IMR-90 (cell line): Measurements from ENCODE around the gene CALN1. TPM values are rescaled to one million over a fixed set of nuclear protein-coding genes. Genes with fewer than 3 reads are reported as not detected.

Experiments used
- ATAC-seq: fragments of 200-7000 bp; cut with Tn5 transposase; 2 replicates; pipeline ENCODE4 v1.9.1; 2020; ENCODE audit warnings: low read depth, mild to moderate bottlenecking, moderate library complexity
- BruUV-seq: library from RNA; stranded (reverse); fragments of 400-500 nt; replicated peaks from 2 replicates; lab custom pipeline; 2021; lab: Mats Ljungman, UMichigan
- CTCF ChIA-PET: fragments of 300-600 bp; formaldehyde crosslinking; extraction: SDS; loops from one replicate; lab custom pipeline; 2021; ENCODE audit warnings: antibody characterized with exemption; lab: Yijun Ruan, JAX
- POLR2A ChIA-PET: fragments of 300-600 bp; sonication (Branson Sonifier 250); formaldehyde crosslinking; loops from one replicate; lab custom pipeline; 2022; ENCODE audit warnings: antibody characterized with exemption; ENCODE audit not compliant: unreplicated experiment; lab: Charles Lee
- DNase-seq: peaks from one replicate; pipeline ENCODE4 v3.0.0; 2013
- H2AFZ ChIP-seq: replicated peaks from 2 replicates; pipeline ENCODE3; 2013; ENCODE audit warnings: low read length, mild to moderate bottlenecking; ENCODE audit not compliant: poor library complexity
- H2AK5ac ChIP-seq: 2 replicates; pipeline ENCODE4 v1.6.1; 2013; ENCODE audit warnings: low read depth, low read length, inconsistent platforms
- H2AK9ac ChIP-seq: replicated peaks from 2 replicates; pipeline ENCODE3; 2013; ENCODE audit warnings: mild to moderate bottlenecking, low read depth, low read length, moderate library complexity; ENCODE audit not compliant: poor library complexity
- H2BK120ac ChIP-seq: 2 replicates; pipeline ENCODE4 v1.6.1; 2013; ENCODE audit warnings: low read depth, low read length, inconsistent platforms
- H2BK15ac ChIP-seq: 3 replicates; pipeline ENCODE4 v1.6.1; 2013; ENCODE audit warnings: low read depth, low read length, inconsistent platforms
- H2BK20ac ChIP-seq: 2 replicates; pipeline ENCODE4 v1.6.1; 2013; ENCODE audit warnings: low read depth, mild to moderate bottlenecking, inconsistent platforms, low read length, moderate library complexity
- H2BK5ac ChIP-seq: 2 replicates; pipeline ENCODE4 v1.6.1; 2013; ENCODE audit warnings: mild to moderate bottlenecking, low read depth, low read length, inconsistent platforms; ENCODE audit not compliant: poor library complexity, severe bottlenecking
- H3K14ac ChIP-seq: replicated peaks from 2 replicates; pipeline ENCODE4 v1.6.1; 2013; ENCODE audit warnings: low read depth, low read length, inconsistent platforms
- H3K18ac ChIP-seq: 2 replicates; pipeline ENCODE4 v1.6.1; 2013; ENCODE audit warnings: low read depth, low read length, control low read depth
- H3K23ac ChIP-seq: 2 replicates; pipeline ENCODE4 v1.6.1; 2013; ENCODE audit warnings: low read depth, low read length, inconsistent platforms
- H3K27ac ChIP-seq: 2 replicates; pipeline ENCODE4 v1.5.1; 2013; ENCODE audit warnings: mild to moderate bottlenecking, control low read depth, low read length; ENCODE audit not compliant: insufficient read depth
- H3K27me3 ChIP-seq: 2 replicates; pipeline ENCODE4 v1.6.1; 2013; ENCODE audit warnings: low read length; ENCODE audit not compliant: control insufficient read depth, insufficient read depth
- H3K36me3 ChIP-seq: 2 replicates; pipeline ENCODE4 v1.6.1; 2013; ENCODE audit warnings: low read length, mixed read lengths; ENCODE audit not compliant: control insufficient read depth, insufficient read depth
- H3K4ac ChIP-seq: 2 replicates; pipeline ENCODE4 v1.6.1; 2013; ENCODE audit warnings: low read depth, low read length, inconsistent platforms
- H3K4me1 ChIP-seq: 2 replicates; pipeline ENCODE4 v1.6.1; 2013; ENCODE audit warnings: low read length, mixed read lengths; ENCODE audit not compliant: control insufficient read depth, insufficient read depth
- H3K4me2 ChIP-seq: 2 replicates; pipeline ENCODE4 v1.6.1; 2013; ENCODE audit warnings: low read depth, mild to moderate bottlenecking, control low read depth, low read length, moderate library complexity
- H3K4me3 ChIP-seq: 2 replicates; pipeline ENCODE4 v1.5.1; 2013; ENCODE audit warnings: low read depth, mild to moderate bottlenecking, control low read depth, low read length, moderate library complexity; ENCODE audit not compliant: insufficient read depth
- H3K56ac ChIP-seq: 2 replicates; pipeline ENCODE4 v1.6.1; 2013; ENCODE audit warnings: low read length, inconsistent platforms; ENCODE audit not compliant: insufficient read depth; ENCODE audit errors: extremely low read depth
- H3K79me1 ChIP-seq, 2 experiments: 2 replicates each; pipeline ENCODE4 v1.6.1; 2013; ENCODE audit warnings: low read length in 2 of 2, inconsistent platforms in 1 of 2, low read depth in 1 of 2
- H3K9ac ChIP-seq: 2 replicates; pipeline ENCODE4 v1.6.1; 2013; ENCODE audit warnings: low read depth, low read length, control low read depth
- H3K9me1 ChIP-seq: 2 replicates; pipeline ENCODE4 v1.6.1; 2013; ENCODE audit warnings: low read length, inconsistent platforms; ENCODE audit not compliant: insufficient read depth
- H3K9me3 ChIP-seq: 2 replicates; pipeline ENCODE4 v1.6.1; 2013; ENCODE audit warnings: low read length; ENCODE audit not compliant: control insufficient read depth, insufficient read depth
- H4K20me1 ChIP-seq: 2 replicates; pipeline ENCODE4 v1.6.1; 2013; ENCODE audit warnings: low read length, inconsistent platforms; ENCODE audit not compliant: insufficient read depth
- H4K5ac ChIP-seq: 2 replicates; pipeline ENCODE4 v1.6.1; 2013; ENCODE audit warnings: mild to moderate bottlenecking, low read depth, low read length, control low read depth
- H4K8ac ChIP-seq, 2 experiments: 2 replicates each; pipeline ENCODE4 v1.6.1; 2013; ENCODE audit warnings: low read depth in 2 of 2, low read length in 2 of 2, control low read depth in 1 of 2, inconsistent platforms in 1 of 2
- H4K91ac ChIP-seq: 2 replicates; pipeline ENCODE4 v1.6.1; 2013; ENCODE audit warnings: low read depth, low read length, inconsistent platforms; ENCODE audit not compliant: insufficient read depth
- MAFK ChIP-seq: IDR thresholded peaks from 2 replicates; pipeline ENCODE4 v1.6.1; 2012; ENCODE audit warnings: low read depth, low read length, improper control_type of control experiment
- MAZ ChIP-seq: IDR thresholded peaks from 2 replicates; pipeline ENCODE4 v1.6.1; 2012; ENCODE audit warnings: low read depth, mild to moderate bottlenecking, low read length, improper control_type of control experiment, moderate library complexity, borderline replicate concordance
- MXI1 ChIP-seq: IDR thresholded peaks from 2 replicates; pipeline ENCODE4 v1.6.1; 2012; ENCODE audit warnings: low read depth, mild to moderate bottlenecking, low read length, moderate library complexity, borderline replicate concordance
- POLR2A ChIP-seq: IDR thresholded peaks from 2 replicates; pipeline ENCODE4 v1.6.1; 2012; ENCODE audit warnings: mild to moderate bottlenecking, low read depth, low read length
- RAD21 ChIP-seq: IDR thresholded peaks from 2 replicates; pipeline ENCODE4 v1.6.1; 2012; ENCODE audit warnings: low read length, improper control_type of control experiment
- RFX5 ChIP-seq: IDR thresholded peaks from 2 replicates; pipeline ENCODE4 v1.8.0; 2012; ENCODE audit warnings: low read depth, mild to moderate bottlenecking, low read length, moderate library complexity
- SMC3 ChIP-seq: fragments of 150-350 bp; IDR thresholded peaks from 2 replicates; pipeline ENCODE4 v1.6.1; 2016; ENCODE audit warnings: low read depth, mild to moderate bottlenecking, antibody characterized with exemption, low read length, moderate library complexity
- WGBS, 2 experiments: methylation state at CpG; one replicate each; pipeline versions ENCODE4 v1.1.5 to v1.1.7; 2013; ENCODE audit warnings: missing lambda C conversion rate in 2 of 2; ENCODE audit not compliant: insufficient read length in 1 of 2; ENCODE audit errors: extremely low coverage in 2 of 2; 5-methylcytosine and 5-hydroxymethylcytosine counted together
- dilution Hi-C: fragments of 300-500 bp; cut with HindIII; formaldehyde crosslinking; loops from one replicate; pipeline ENCODE4 v1.14.3; 2018; ENCODE audit warnings: low sequenced_read_pairs; ENCODE audit not compliant: unreplicated experiment
- in situ Hi-C: fragments of 300-500 bp; cut with MboI; formaldehyde crosslinking; loops from 3 replicates; pipeline ENCODE4 v1.14.3; 2019; ENCODE audit warnings: low sequenced_read_pairs, inconsistent platforms, mixed read lengths
- intact Hi-C: fragments of 100-400 bp; cut with micrococcal nuclease; formaldehyde crosslinking; loops from 2 replicates; pipeline ENCODE4 v1.10.0; 2022
- polyA plus RNA-seq, 3 experiments: library from polyadenylated mRNA; depleted of rRNA; stranded (reverse); fragments of >200 nt; gene quantifications; 2 replicates each; pipeline ENCODE4 v1.2.3, GENCODE V29; 2012; ENCODE audit warnings: low replicate concordance in 1 of 3
- total RNA-seq: library from RNA; depleted of rRNA; stranded (reverse); fragments of >200 nt; gene quantifications from 2 replicates; pipeline ENCODE4 v1.2.3, GENCODE V29; 2012
- TF ChIP-seq, protein P1 (sequence below): fragments of 150-350 bp; IDR thresholded peaks from 2 replicates; pipeline ENCODE4 v1.6.1; 2016; ENCODE audit warnings: low read depth, mild to moderate bottlenecking, low read length, moderate library complexity, borderline replicate concordance
- TF ChIP-seq, protein P2 (sequence below): conservative IDR thresholded peaks from 2 replicates; pipeline ENCODE4 v1.5.1; 2012; ENCODE audit warnings: mild to moderate bottlenecking, low read depth, low read length, improper control_type of control experiment

CALN1 gene
- total and polyA plus RNA-seq, 2 of the 4 experiments (the other 2 are of a cell fraction), result not detected

DNA sequence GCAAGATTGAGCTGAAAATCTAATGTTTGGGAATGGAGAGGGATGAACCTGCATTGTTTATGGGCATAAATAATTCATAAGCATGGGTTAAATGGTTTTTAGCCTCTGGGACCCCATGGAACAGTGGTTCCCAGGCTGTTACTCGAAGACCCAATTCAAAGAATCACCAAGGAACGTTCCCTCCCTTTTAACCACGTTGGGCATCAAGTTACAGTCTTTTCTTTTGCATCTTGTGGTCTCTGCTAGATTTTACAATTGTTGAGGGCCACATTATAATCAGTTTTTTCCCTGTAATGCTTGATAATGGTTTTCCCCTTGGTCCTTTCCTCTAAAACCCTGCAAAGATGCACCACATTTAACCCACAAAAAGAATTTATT is 2.5 kb downstream of the CALN1 start:
- TF ChIP-seq POLR2A, result no peak
- TF ChIP-seq SMC3, result no peak
- TF ChIP-seq MAZ, result no peak
- TF ChIP-seq RFX5, result no peak
- TF ChIP-seq MXI1, result no peak
- TF ChIP-seq, protein P1, sequence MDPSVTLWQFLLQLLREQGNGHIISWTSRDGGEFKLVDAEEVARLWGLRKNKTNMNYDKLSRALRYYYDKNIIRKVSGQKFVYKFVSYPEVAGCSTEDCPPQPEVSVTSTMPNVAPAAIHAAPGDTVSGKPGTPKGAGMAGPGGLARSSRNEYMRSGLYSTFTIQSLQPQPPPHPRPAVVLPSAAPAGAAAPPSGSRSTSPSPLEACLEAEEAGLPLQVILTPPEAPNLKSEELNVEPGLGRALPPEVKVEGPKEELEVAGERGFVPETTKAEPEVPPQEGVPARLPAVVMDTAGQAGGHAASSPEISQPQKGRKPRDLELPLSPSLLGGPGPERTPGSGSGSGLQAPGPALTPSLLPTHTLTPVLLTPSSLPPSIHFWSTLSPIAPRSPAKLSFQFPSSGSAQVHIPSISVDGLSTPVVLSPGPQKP, result no peak
- no peak for TF ChIP-seq RAD21
- no peak for TF ChIP-seq MAFK
- TF ChIP-seq, protein P2, sequence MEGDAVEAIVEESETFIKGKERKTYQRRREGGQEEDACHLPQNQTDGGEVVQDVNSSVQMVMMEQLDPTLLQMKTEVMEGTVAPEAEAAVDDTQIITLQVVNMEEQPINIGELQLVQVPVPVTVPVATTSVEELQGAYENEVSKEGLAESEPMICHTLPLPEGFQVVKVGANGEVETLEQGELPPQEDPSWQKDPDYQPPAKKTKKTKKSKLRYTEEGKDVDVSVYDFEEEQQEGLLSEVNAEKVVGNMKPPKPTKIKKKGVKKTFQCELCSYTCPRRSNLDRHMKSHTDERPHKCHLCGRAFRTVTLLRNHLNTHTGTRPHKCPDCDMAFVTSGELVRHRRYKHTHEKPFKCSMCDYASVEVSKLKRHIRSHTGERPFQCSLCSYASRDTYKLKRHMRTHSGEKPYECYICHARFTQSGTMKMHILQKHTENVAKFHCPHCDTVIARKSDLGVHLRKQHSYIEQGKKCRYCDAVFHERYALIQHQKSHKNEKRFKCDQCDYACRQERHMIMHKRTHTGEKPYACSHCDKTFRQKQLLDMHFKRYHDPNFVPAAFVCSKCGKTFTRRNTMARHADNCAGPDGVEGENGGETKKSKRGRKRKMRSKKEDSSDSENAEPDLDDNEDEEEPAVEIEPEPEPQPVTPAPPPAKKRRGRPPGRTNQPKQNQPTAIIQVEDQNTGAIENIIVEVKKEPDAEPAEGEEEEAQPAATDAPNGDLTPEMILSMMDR, result no peak
- Histone ChIP-seq H3K18ac (no peak overlapping the region), H3K79me1 (no peaks in the 10 kb centered on the region), H4K91ac (no peak overlapping the region), H3K9me1 (no peaks in the 10 kb centered on the region), H3K23ac (no peak overlapping the region), H2AK9ac (no peak overlapping the region), H2BK120ac (no peak overlapping the region), H3K27ac (no peak overlapping the region), H2BK20ac (no peak overlapping the region), H2AK5ac (no peak overlapping the region), H3K4me2 (no peak overlapping the region), H4K5ac (no peak overlapping the region), H4K20me1 (no peaks in the 10 kb centered on the region), H3K27me3 (no peaks in the 10 kb centered on the region), H3K14ac (no peak overlapping the region), H3K4me1 (no peaks in the 10 kb centered on the region), H2BK5ac (no peak overlapping the region), H2BK15ac (no peak overlapping the region), H3K9ac (no peak overlapping the region), H4K8ac (no peak overlapping the region), H3K4ac (no peak overlapping the region), H3K36me3 (no peaks in the 10 kb centered on the region), H2AFZ (no peak overlapping the region), H3K56ac (no peak overlapping the region), H3K9me3 (peaks cover 16% of the 10 kb centered on the region; the same call in 1 of the 2 replicates), H3K4me3 (no peak overlapping the region)
- dilution Hi-C loops, result no loop called here
- in situ Hi-C loops, result no loop called here
- DNase-seq (no peak), ATAC-seq (no peak)
- CTCF ChIA-PET, result no interaction called here
- BruUV-seq, result no TSS peak
- no CpG with 5 or more reads among the region's 3 CpGs for WGBS, 2 experiments
- intact Hi-C loops, result no loop called here
- POLR2A ChIA-PET, result no interaction called here
